ENCODE results near the gene QPRT. TPM values are rescaled to one million over a fixed set of nuclear protein-coding genes. Genes with fewer than 3 reads are reported as not detected.

The QPRT gene
- total and polyA plus RNA-seq, 2 of the 13 experiments (the other 11 are each of a cell fraction or from before 2014, with no cell fraction given): 130 to 218 TPM

GRCh38 chr16:29680180-29680598, 1.2 kb downstream of the QPRT start (continued):
- peak; percentile 37; the same call in 1 of the 2 replicates for TF ChIP-seq ZNF800 (CRISPR knock-in tag; IDR thresholded peaks at IDR 0.05)
- 0 out of 4 replicates have a peak, but pooled peaks of 1 of the 2 experiments have one; percentile 32 for TF ChIP-seq HMGXB4 (CRISPR knock-in tag; IDR thresholded peaks at IDR 0.05; ENCODE audit: borderline replicate concordance in 1 of 2, low read depth in 1 of 2)
- no peak for TF ChIP-seq ZNF354B (CRISPR knock-in tag; IDR thresholded peaks at IDR 0.05)
- no peak for TF ChIP-seq ZNF44 (CRISPR knock-in tag; IDR thresholded peaks at IDR 0.05)
- no peak for TF ChIP-seq CERS6 (CRISPR knock-in tag; IDR thresholded peaks at IDR 0.05)
- no peak for TF ChIP-seq THAP8 (CRISPR knock-in tag; IDR thresholded peaks at IDR 0.05; ENCODE audit: borderline replicate concordance)
- TF ChIP-seq PRDM4 (CRISPR knock-in tag; IDR thresholded peaks at IDR 0.05; ENCODE audit: borderline replicate concordance): 0 out of 2 replicates have a peak, but pooled peaks have one; percentile 58
- 0 out of 2 replicates have a peak, but pooled peaks have one; percentile 22 for TF ChIP-seq RBFOX2 (IDR thresholded peaks at IDR 0.05; ENCODE audit: low read depth, low read length)
- TF ChIP-seq ZNF318 (CRISPR knock-in tag; IDR thresholded peaks at IDR 0.05): 0 out of 2 replicates have a peak, but pooled peaks have one; percentile 36
- TF ChIP-seq RXRB (CRISPR knock-in tag; IDR thresholded peaks at IDR 0.05; ENCODE audit: borderline replicate concordance): no peak
- TF ChIP-seq RFXAP (CRISPR knock-in tag; IDR thresholded peaks at IDR 0.05; ENCODE audit: borderline replicate concordance): 0 out of 2 replicates have a peak, but pooled peaks have one; percentile 29
